H9 (cell line): ENCODE data around the gene JMJD7. TPM values are rescaled to one million over a fixed set of nuclear protein-coding genes. Genes with fewer than 3 reads are reported as not detected.

ENCODE experiments used
- DNase-seq: peaks from one replicate; pipeline ENCODE4 v3.0.0-alpha.2; 2017
- H2AFZ ChIP-seq: one replicate; pipeline ENCODE4 v1.6.1; 2013; ENCODE audit warnings: mild to moderate bottlenecking, low read length, control low read depth, moderate library complexity
- H2AK5ac ChIP-seq: 2 replicates; pipeline ENCODE4 v1.6.1; 2013; ENCODE audit warnings: low read length, control low read depth, mixed read lengths; ENCODE audit not compliant: insufficient read length
- H2BK120ac ChIP-seq: one replicate; pipeline ENCODE4 v1.6.1; 2013; ENCODE audit warnings: low read depth, mild to moderate bottlenecking, low read length, control low read depth, inconsistent platforms; ENCODE audit not compliant: poor library complexity, severe bottlenecking
- H2BK12ac ChIP-seq: 2 replicates; pipeline ENCODE4 v1.6.1; 2013; ENCODE audit warnings: low read length, control low read depth, mixed read lengths, low read depth; ENCODE audit not compliant: insufficient read length
- H2BK15ac ChIP-seq: 2 replicates; pipeline ENCODE4 v1.6.1; 2013; ENCODE audit warnings: low read depth, low read length, control low read depth
- H2BK20ac ChIP-seq: one replicate; pipeline ENCODE4 v1.6.1; 2013; ENCODE audit warnings: low read depth, mild to moderate bottlenecking, low read length, control low read depth, inconsistent platforms; ENCODE audit not compliant: poor library complexity, severe bottlenecking
- H2BK5ac ChIP-seq: 2 replicates; pipeline ENCODE4 v1.6.1; 2013; ENCODE audit warnings: low read length, control low read depth, mixed read lengths; ENCODE audit not compliant: insufficient read length
- H3K14ac ChIP-seq: 2 replicates; pipeline ENCODE4 v1.6.1; 2013; ENCODE audit warnings: low read length, control low read depth; ENCODE audit not compliant: insufficient read depth
- H3K18ac ChIP-seq: 2 replicates; pipeline ENCODE4 v1.6.1; 2013; ENCODE audit warnings: low read depth, mild to moderate bottlenecking, mixed read lengths, low read length, control low read depth; ENCODE audit not compliant: insufficient read length
- H3K23ac ChIP-seq: 2 replicates; pipeline ENCODE4 v1.6.1; 2013; ENCODE audit warnings: low read length, control low read depth, mixed read lengths, low read depth; ENCODE audit not compliant: insufficient read length
- H3K23me2 ChIP-seq: 2 replicates; pipeline ENCODE4 v1.6.1; 2013; ENCODE audit warnings: low read depth, mild to moderate bottlenecking, mixed read lengths, low read length, control low read depth; ENCODE audit not compliant: insufficient read length, poor library complexity, severe bottlenecking
- H3K27ac ChIP-seq: 2 replicates; pipeline ENCODE4 v1.5.1; 2013; ENCODE audit warnings: low read length, control low read depth, mixed read lengths, low read depth; ENCODE audit not compliant: insufficient read length
- H3K27me3 ChIP-seq: 2 replicates; pipeline ENCODE4 v1.6.1; 2013; ENCODE audit warnings: low read length, control low read depth, inconsistent platforms; ENCODE audit not compliant: insufficient read depth
- H3K4ac ChIP-seq: 2 replicates; pipeline ENCODE4 v1.6.1; 2013; ENCODE audit warnings: low read depth, mild to moderate bottlenecking, control low read depth, inconsistent platforms, low read length, moderate library complexity
- H3K4me1 ChIP-seq: 2 replicates; pipeline ENCODE4 v1.6.1; 2013; ENCODE audit warnings: low read length, control low read depth, inconsistent platforms; ENCODE audit not compliant: insufficient read depth
- H3K4me2 ChIP-seq: 2 replicates; pipeline ENCODE4 v1.6.1; 2013; ENCODE audit warnings: low read length, control low read depth, mixed read lengths; ENCODE audit not compliant: insufficient read length, insufficient read depth
- H3K56ac ChIP-seq: 2 replicates; pipeline ENCODE4 v1.6.1; 2013; ENCODE audit warnings: low read depth, mild to moderate bottlenecking, mixed read lengths, low read length, control low read depth; ENCODE audit not compliant: insufficient read length
- H3K79me1 ChIP-seq: 2 replicates; pipeline ENCODE4 v1.6.1; 2013; ENCODE audit warnings: low read depth, mild to moderate bottlenecking, moderate library complexity, low read length, control low read depth, inconsistent platforms; ENCODE audit not compliant: insufficient read depth, poor library complexity, severe bottlenecking
- H3K79me2 ChIP-seq: 2 replicates; pipeline ENCODE4 v1.6.1; 2013; ENCODE audit warnings: low read length, control low read depth, inconsistent platforms; ENCODE audit not compliant: insufficient read depth
- H3K9ac ChIP-seq: 2 replicates; pipeline ENCODE4 v1.6.1; 2013; ENCODE audit warnings: low read length, control low read depth, mixed read lengths; ENCODE audit not compliant: insufficient read length; ENCODE audit errors: extremely low read depth
- H3K9me3 ChIP-seq: one replicate; pipeline ENCODE4 v1.6.1; 2013; ENCODE audit warnings: low read depth, low read length, inconsistent platforms; ENCODE audit not compliant: control insufficient read depth
- H3T11ph ChIP-seq: one replicate; pipeline ENCODE4 v1.6.1; 2013; ENCODE audit warnings: mild to moderate bottlenecking, low read length, control low read depth, inconsistent platforms
- H4K20me1 ChIP-seq: one replicate; pipeline ENCODE4 v1.6.1; 2013; ENCODE audit not compliant: control insufficient read depth, insufficient read length, insufficient read depth
- H4K5ac ChIP-seq: 2 replicates; pipeline ENCODE4 v1.6.1; 2013; ENCODE audit warnings: low read depth, mild to moderate bottlenecking, mixed read lengths, low read length, control low read depth; ENCODE audit not compliant: insufficient read length
- H4K8ac ChIP-seq: replicated peaks from 2 replicates; pipeline ENCODE4 v1.6.1; 2013; ENCODE audit warnings: low read length, control low read depth, mixed read lengths, low read depth; ENCODE audit not compliant: insufficient read length
- H4K91ac ChIP-seq: 2 replicates; pipeline ENCODE4 v1.6.1; 2013; ENCODE audit warnings: low read depth, mild to moderate bottlenecking, moderate library complexity, mixed read lengths, low read length, control low read depth; ENCODE audit not compliant: insufficient read length
- H3K27ac Mint-ChIP-seq, 3 experiments: 2 replicates in 2 of 3; 3 replicates in 1 of 3; pipeline ENCODE4 v1.8.0; 2020 to 2021; ENCODE audit warnings: mixed read lengths in 3 of 3, mild to moderate bottlenecking in 1 of 3, moderate library complexity in 1 of 3
- H3K27me3 Mint-ChIP-seq: 2 replicates; pipeline ENCODE4 v1.8.0; 2021; ENCODE audit warnings: low read depth, mild to moderate bottlenecking, moderate library complexity, mixed read lengths
- H3K36me3 Mint-ChIP-seq, 3 experiments: 2 replicates in 2 of 3; 3 replicates in 1 of 3; pipeline ENCODE4 v1.8.0; 2020 to 2021; ENCODE audit warnings: low read depth in 3 of 3, mixed read lengths in 3 of 3; ENCODE audit not compliant: insufficient read depth in 1 of 3
- H3K4me1 Mint-ChIP-seq, 2 experiments: 2 replicates each; pipeline ENCODE4 v1.8.0; 2020; ENCODE audit warnings: mixed read lengths in 2 of 2
- H3K4me3 Mint-ChIP-seq, 2 experiments: 2 replicates in 1 of 2; 3 replicates in 1 of 2; pipeline ENCODE4 v1.8.0; 2020 to 2021; ENCODE audit warnings: mild to moderate bottlenecking in 2 of 2, mixed read lengths in 2 of 2, moderate library complexity in 1 of 2
- H3K9me3 Mint-ChIP-seq, 2 experiments: 2 replicates in 1 of 2; 3 replicates in 1 of 2; pipeline ENCODE4 v1.8.0; 2020; ENCODE audit warnings: mild to moderate bottlenecking in 2 of 2, mixed read lengths in 2 of 2, moderate library complexity in 1 of 2
- WGBS: extraction: QIAGEN DNeasy Blood & Tissue Kit; methylation state at CpG from one replicate; pipeline ENCODE4 v1.1.7; 2013; ENCODE audit warnings: missing lambda C conversion rate, low lambda C conversion rate, mixed read lengths; ENCODE audit not compliant: insufficient read length; ENCODE audit errors: extremely low coverage; 5-methylcytosine and 5-hydroxymethylcytosine counted together
- total RNA-seq: library from RNA; stranded (reverse); gene quantifications from 2 replicates; pipeline ENCODE4 v1.2.1, GENCODE V29; 2021
- TF ChIP-seq, protein P1 (sequence below): fragments of 200-600 bp; sonication (generic); conservative IDR thresholded peaks from 3 replicates; pipeline ENCODE4 v1.8.0; 2021; ENCODE audit warnings: antibody characterized with exemption, mild to moderate bottlenecking

Gene JMJD7
- total RNA-seq, 1 experiment from 2014 or later: 13.3 TPM

DNA sequence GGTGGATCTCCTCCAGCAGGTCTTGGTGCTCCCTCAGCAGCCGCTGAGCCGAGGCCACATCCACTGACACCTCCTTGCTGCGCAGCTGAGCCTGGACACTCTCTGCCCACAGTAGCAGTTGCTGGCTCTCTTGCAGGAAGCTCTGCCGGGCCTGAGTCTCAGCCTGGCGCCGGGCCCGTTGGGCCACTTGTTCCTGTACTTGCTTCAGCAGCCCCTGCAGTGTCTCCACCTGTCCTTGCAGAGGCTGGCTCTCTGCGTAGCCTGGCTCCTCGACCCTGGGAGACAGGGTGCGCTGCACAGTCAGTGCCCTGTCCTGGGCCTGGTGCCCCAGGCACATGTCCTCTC is 50.4 kb downstream of the JMJD7 start:
- Histone ChIP-seq H3K4me2 (no peak overlapping the region), H2BK5ac (no peak overlapping the region), H2BK120ac (no peak overlapping the region), H3K4ac (no peak overlapping the region), H4K20me1 (no peaks in the 10 kb centered on the region), H3K14ac (no peak overlapping the region), H3K9me3 (no peaks in the 10 kb centered on the region), H2AK5ac (no peak overlapping the region), H3K79me2 (no peaks in the 10 kb centered on the region), H2BK12ac (no peak overlapping the region), H3K9ac (no peak overlapping the region), H4K91ac (no peak overlapping the region), H3K18ac (no peak overlapping the region), H3T11ph (no peak overlapping the region), H4K5ac (no peak overlapping the region), H3K79me1 (no peaks in the 10 kb centered on the region), H4K8ac (no peak overlapping the region), H3K23me2 (peaks cover 3% of the 10 kb centered on the region), H3K4me1 (no peaks in the 10 kb centered on the region), H2BK15ac (no peak overlapping the region), H3K23ac (no peak overlapping the region), H3K56ac (no peak overlapping the region), H2BK20ac (no peak overlapping the region), H3K27me3 (peaks cover 7% of the 10 kb centered on the region; the same call in 1 of the 2 replicates), H2AFZ (no peak overlapping the region), H3K27ac (no peak overlapping the region)
- Mint-ChIP-seq H3K9me3 (no peaks in the 10 kb centered on the region; a peak in 2 of 5 replicates), H3K27ac (no peak overlapping the region), H3K27me3 (peaks cover 35% of the 10 kb centered on the region), H3K4me1 (peaks cover 4 to 10% of the 10 kb centered on the region in 2 experiments), H3K36me3 (peaks cover 0 to 1% (median 0%) of the 10 kb centered on the region in 3 experiments; a peak in 1 of 7 replicates), H3K4me3 (no peak overlapping the region)
- no peak for DNase-seq
- TF ChIP-seq, protein P1, sequence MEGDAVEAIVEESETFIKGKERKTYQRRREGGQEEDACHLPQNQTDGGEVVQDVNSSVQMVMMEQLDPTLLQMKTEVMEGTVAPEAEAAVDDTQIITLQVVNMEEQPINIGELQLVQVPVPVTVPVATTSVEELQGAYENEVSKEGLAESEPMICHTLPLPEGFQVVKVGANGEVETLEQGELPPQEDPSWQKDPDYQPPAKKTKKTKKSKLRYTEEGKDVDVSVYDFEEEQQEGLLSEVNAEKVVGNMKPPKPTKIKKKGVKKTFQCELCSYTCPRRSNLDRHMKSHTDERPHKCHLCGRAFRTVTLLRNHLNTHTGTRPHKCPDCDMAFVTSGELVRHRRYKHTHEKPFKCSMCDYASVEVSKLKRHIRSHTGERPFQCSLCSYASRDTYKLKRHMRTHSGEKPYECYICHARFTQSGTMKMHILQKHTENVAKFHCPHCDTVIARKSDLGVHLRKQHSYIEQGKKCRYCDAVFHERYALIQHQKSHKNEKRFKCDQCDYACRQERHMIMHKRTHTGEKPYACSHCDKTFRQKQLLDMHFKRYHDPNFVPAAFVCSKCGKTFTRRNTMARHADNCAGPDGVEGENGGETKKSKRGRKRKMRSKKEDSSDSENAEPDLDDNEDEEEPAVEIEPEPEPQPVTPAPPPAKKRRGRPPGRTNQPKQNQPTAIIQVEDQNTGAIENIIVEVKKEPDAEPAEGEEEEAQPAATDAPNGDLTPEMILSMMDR: no peak
- WGBS: no CpG with 5 or more reads among the region's 10 CpGs
